Naive thymus-derived CD8-positive, alpha-beta T cell (primary cell): ENCODE measurements around the gene FAM167B. TPM values are rescaled to one million over a fixed set of nuclear protein-coding genes. Genes with fewer than 3 reads are reported as not detected.

Experiments
- ATAC-seq, 2 donors: fragments of 150-1000 bp; cut with Tn5 transposase in 1 of 2; sonication (Bioruptor Pico), chemical (Tn5 transposase) in 1 of 2; 1 replicate in 1 of 2; 2 replicates in 1 of 2; pipeline ENCODE4 v1.10.0; 2021; ENCODE audit warnings: mild to moderate bottlenecking in 2 of 2, moderate library complexity in 2 of 2
- POLR2A ChIA-PET: fragments of 350-600 bp; sonication (Branson Sonifier 250); formaldehyde crosslinking; loops from one replicate; lab custom pipeline; 2021; ENCODE audit warnings: antibody characterized with exemption; lab: Charles Lee
- DNase-seq, 10 donors: peaks; one replicate each; pipeline versions ENCODE4 v3.0.0 to v3.0.0-alpha.2; 2020 to 2022
- H3K27ac Mint-ChIP-seq, 10 donors: one replicate each; pipeline ENCODE4 v1.8.0; 2020 to 2022; ENCODE audit warnings: mild to moderate bottlenecking in 10 of 10, mixed read lengths in 10 of 10, moderate library complexity in 4 of 10, inconsistent platforms in 1 of 10
- H3K27me3 Mint-ChIP-seq, 5 donors: one replicate each; pipeline ENCODE4 v1.8.0; 2021 to 2022; ENCODE audit warnings: mixed read lengths in 5 of 5
- H3K36me3 Mint-ChIP-seq, 3 donors: one replicate each; pipeline ENCODE4 v1.8.0; 2020 to 2022; ENCODE audit warnings: mixed read lengths in 3 of 3, mild to moderate bottlenecking in 2 of 3, inconsistent platforms in 1 of 3
- H3K4me1 Mint-ChIP-seq, 4 donors: one replicate each; pipeline ENCODE4 v1.8.0; 2021 to 2022; ENCODE audit warnings: mixed read lengths in 4 of 4
- H3K4me3 Mint-ChIP-seq, 10 donors: one replicate each; pipeline ENCODE4 v1.8.0; 2020 to 2022; ENCODE audit warnings: mild to moderate bottlenecking in 10 of 10, mixed read lengths in 10 of 10, moderate library complexity in 6 of 10, inconsistent platforms in 1 of 10
- H3K9me3 Mint-ChIP-seq, 9 donors: one replicate each; pipeline ENCODE4 v1.8.0; 2020 to 2022; ENCODE audit warnings: mixed read lengths in 9 of 9, mild to moderate bottlenecking in 3 of 9, inconsistent platforms in 1 of 9, moderate library complexity in 1 of 9
- polyA plus RNA-seq, 3 donors: library from polyadenylated mRNA; unstranded; fragments of 300-500 nt; fragmentation: Illumina TruSeq; gene quantifications; one replicate each; pipeline ENCODE4 v1.2.3, GENCODE V29; 2021
- total RNA-seq, 8 experiments: library from RNA in 2 of 8; stranded (reverse) in 2 of 8; gene quantifications; one replicate each; pipeline ENCODE4 v1.2.3 and lab custom pipeline; 2021 to 2026

Gene FAM167B
- total RNA-seq (1 to 10 TPM; 1.5 to 1.7 TPM), polyA plus RNA-seq (not detected), total RNA-seq (lab: John Stamatoyannopoulos, UW) (0 to 0.69 (median 0.16) reads per million in 6 experiments)

DNA sequence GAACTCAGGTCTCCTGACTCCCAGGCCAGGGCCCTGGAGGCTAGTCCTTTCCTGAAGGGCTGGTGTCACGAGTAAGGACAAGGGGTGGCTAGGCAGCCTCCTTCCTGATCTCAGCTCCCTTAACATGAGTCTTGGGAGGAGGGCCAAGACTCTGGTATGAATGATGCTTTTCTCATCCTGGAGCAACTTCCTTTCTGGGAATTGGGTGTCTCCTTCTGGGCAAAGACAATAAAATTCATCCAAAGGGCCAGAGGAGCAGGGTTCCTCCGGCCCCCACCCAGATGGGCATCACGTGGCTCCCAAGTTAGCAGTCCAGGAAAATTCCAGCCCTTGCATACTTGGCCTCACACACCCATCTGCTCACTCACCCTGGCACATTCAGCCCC is at the start of gene FAM167B:
TSS of gene FAM167B (plus strand) at position 335 of the 386 bp plus-strand sequence. CDS start 200 bp downstream, outside the sequence.
- H3K36me3 Mint-ChIP-seq = peaks cover 2 to 7% (median 5%) of the 10 kb centered on the region in 3 donors
- POLR2A ChIA-PET = interaction anchor here (0.7 to 50.5 kb wide), 4 partner anchors 3 to 90 kb away, joined by 4 to 2080 read pairs (median 1093); partner anchors contain the start of genes EIF3I, FAM167B, HDAC1 and LCK
- peak within 1 kb of the TSS; percentile 94 to 99 (median 98) for H3K27ac Mint-ChIP-seq
- peak within 1 kb of the TSS; percentile 63 to 100 (median 84) for H3K4me3 Mint-ChIP-seq
- peaks cover 0 to 1% (median 0%) of the 10 kb centered on the region in 5 donors for H3K27me3 Mint-ChIP-seq
- H3K4me1 Mint-ChIP-seq = peaks cover 24 to 69% (median 58%) of the 10 kb centered on the region in 4 donors
- DNase-seq (no peak), ATAC-seq (no peak)
- no peaks in the 10 kb centered on the region for H3K9me3 Mint-ChIP-seq

DNA sequence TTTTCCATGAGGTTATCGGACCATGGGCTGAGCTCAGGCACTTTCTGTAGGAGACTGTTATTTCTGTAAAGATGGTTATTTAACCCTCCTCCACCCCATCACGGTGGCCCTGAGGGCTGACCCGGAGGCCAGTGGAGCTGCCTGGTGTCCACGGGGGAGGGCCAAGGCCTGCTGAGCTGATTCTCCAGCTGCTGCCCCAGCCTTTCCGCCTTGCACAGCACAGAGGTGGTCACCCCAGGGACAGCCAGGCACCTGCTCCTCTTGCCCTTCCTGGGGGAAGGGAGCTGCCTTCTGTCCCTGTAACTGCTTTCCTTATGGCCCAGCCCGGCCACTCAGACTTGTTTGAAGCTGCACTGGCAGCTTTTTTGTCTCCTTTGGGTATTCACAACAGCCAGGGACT is 49.2 kb upstream of the FAM167B start:
- Mint-ChIP-seq H3K4me3 (peak overlapping the region in 1 of 10 donors; percentile 10), H3K4me1 (peaks cover 39 to 75% (median 58%) of the 10 kb centered on the region in 4 donors), H3K27me3 (no peaks in the 10 kb centered on the region), H3K36me3 (peaks cover 5 to 38% (median 19%) of the 10 kb centered on the region in 3 donors), H3K9me3 (no peaks in the 10 kb centered on the region), H3K27ac (peak overlapping the region in 4 of 10 donors; percentile 17 to 80 (median 70))
- POLR2A ChIA-PET = interaction anchor here (0.6 to 1.7 kb wide), 8 partner anchors 8 to 138 kb away, joined by 3 to 5 read pairs (median 4); partner anchors contain the start of genes DCDC2B, IQCC, MARCKSL1 and TXLNA
- DNase-seq = no peak
- ATAC-seq = no peak

GRCh38 chr1:32198237-32199042 is 48.6 kb upstream of the FAM167B start:
- ATAC-seq (no peak), DNase-seq (no peak)
- no peaks in the 10 kb centered on the region for H3K9me3 Mint-ChIP-seq
- H3K4me1 Mint-ChIP-seq = peaks cover 39 to 75% (median 58%) of the 10 kb centered on the region in 4 donors
- H3K4me3 Mint-ChIP-seq = peak overlapping the region in 4 of 10 donors; percentile 23 to 60 (median 40)
- peaks cover 5 to 35% (median 14%) of the 10 kb centered on the region in 3 donors for H3K36me3 Mint-ChIP-seq
- H3K27me3 Mint-ChIP-seq = no peaks in the 10 kb centered on the region
- H3K27ac Mint-ChIP-seq = peak overlapping the region; percentile 17 to 87 (median 56)
- POLR2A ChIA-PET = interaction anchor here (0.6 to 1.7 kb wide), 6 partner anchors 18 to 107 kb away, joined by 3 to 5 read pairs (median 3); partner anchors contain the start of genes HDAC1 and TXLNA

DNA sequence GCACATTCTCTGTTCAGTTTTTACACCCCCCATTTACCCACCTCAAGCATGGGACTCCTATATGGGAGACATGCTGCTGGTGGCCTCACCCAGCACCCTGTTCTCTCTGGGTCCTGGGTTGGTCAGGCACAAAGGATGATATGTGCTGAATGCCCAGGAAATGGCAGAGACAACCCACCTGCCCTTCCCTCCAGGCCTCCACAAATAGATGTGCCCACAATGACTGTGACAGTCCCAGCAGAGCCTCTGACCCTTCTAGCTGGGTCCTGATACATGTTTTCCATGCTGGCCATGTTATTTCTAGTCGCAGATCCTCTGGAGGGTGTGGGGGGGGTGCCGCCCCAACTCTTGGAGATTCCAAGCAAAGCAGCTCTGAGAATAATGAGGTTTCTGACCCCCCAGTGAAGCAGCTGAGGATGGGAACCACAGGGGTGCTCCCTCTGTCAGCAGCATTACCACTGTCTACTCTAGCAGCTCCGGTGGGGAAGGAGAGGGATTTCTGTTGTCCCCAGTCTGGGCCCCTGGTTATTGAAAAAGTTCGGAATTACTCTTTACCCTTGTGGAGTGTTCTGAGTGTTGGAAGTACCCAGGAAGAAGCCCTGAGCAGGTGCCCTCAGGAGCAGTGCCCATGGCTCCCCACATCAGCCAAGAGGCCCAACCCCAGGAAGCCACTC is 47.8 kb upstream of the FAM167B start:
- Mint-ChIP-seq H3K36me3 (peaks cover 1 to 29% (median 7%) of the 10 kb centered on the region in 3 donors), H3K27me3 (no peaks in the 10 kb centered on the region), H3K27ac (peak overlapping the region in 5 of 10 donors; percentile 16 to 98 (median 53)), H3K9me3 (no peaks in the 10 kb centered on the region), H3K4me3 (peak overlapping the region in 4 of 10 donors; percentile 18 to 47 (median 32)), H3K4me1 (peaks cover 39 to 70% (median 60%) of the 10 kb centered on the region in 4 donors)
- ATAC-seq (no peak), DNase-seq (no peak)
- POLR2A ChIA-PET = interaction anchor here (1.1 to 1.7 kb wide), 2 partner anchors 19 to 93 kb away, joined by 3 to 4 read pairs; partner anchors contain the start of gene HDAC1

- Mint-ChIP-seq H3K4me1 (peaks cover 39 to 65% (median 63%) of the 10 kb centered on the region in 4 donors), H3K36me3 (peaks cover 0 to 24% (median 2%) of the 10 kb centered on the region in 3 donors), H3K4me3 (peak overlapping the region in 9 of 10 donors; percentile 86 to 97 (median 95)), H3K27me3 (no peaks in the 10 kb centered on the region), H3K27ac (peak overlapping the region in 9 of 10 donors; percentile 89 to 98 (median 95)), H3K9me3 (no peaks in the 10 kb centered on the region)
- ATAC-seq (no peak), DNase-seq (no peak)
- POLR2A ChIA-PET = interaction anchor here (1.0 to 2.4 kb wide), 5 partner anchors 15 to 92 kb away, joined by 3 to 23 read pairs (median 3); partner anchors contain the start of genes HDAC1 and TXLNA
Measured at GRCh38 chr1:32199717-32200072, 47.3 kb upstream of the FAM167B start.

GRCh38 chr1:32200226-32201010 is 46.6 kb upstream of the FAM167B start, which contains the start of gene CCDC28B:
TSS of gene CCDC28B (plus strand) at chr1:32200595. CDS start at chr1:32201936, 1,341 bp downstream.
- POLR2A ChIA-PET = interaction anchor here (0.5 to 2.5 kb wide), 16 partner anchors 11 to 759 kb away, joined by 3 to 23 read pairs (median 4); partner anchors contain the start of genes BSDC1, LCK, MARCKSL1 and TXLNA
- Mint-ChIP-seq H3K27ac (peak within 1 kb of the TSS; percentile 89 to 98 (median 94)), H3K4me3 (peak within 1 kb of the TSS; percentile 86 to 97 (median 95)), H3K27me3 (no peaks in the 10 kb centered on the region), H3K36me3 (peaks cover 0 to 17% (median 2%) of the 10 kb centered on the region in 3 donors), H3K9me3 (no peaks in the 10 kb centered on the region), H3K4me1 (peaks cover 35 to 60% (median 59%) of the 10 kb centered on the region in 4 donors)
- DNase-seq (peak; percentile 34 to 74 (median 63)), ATAC-seq (peak; percentile 54 to 56)

DNA sequence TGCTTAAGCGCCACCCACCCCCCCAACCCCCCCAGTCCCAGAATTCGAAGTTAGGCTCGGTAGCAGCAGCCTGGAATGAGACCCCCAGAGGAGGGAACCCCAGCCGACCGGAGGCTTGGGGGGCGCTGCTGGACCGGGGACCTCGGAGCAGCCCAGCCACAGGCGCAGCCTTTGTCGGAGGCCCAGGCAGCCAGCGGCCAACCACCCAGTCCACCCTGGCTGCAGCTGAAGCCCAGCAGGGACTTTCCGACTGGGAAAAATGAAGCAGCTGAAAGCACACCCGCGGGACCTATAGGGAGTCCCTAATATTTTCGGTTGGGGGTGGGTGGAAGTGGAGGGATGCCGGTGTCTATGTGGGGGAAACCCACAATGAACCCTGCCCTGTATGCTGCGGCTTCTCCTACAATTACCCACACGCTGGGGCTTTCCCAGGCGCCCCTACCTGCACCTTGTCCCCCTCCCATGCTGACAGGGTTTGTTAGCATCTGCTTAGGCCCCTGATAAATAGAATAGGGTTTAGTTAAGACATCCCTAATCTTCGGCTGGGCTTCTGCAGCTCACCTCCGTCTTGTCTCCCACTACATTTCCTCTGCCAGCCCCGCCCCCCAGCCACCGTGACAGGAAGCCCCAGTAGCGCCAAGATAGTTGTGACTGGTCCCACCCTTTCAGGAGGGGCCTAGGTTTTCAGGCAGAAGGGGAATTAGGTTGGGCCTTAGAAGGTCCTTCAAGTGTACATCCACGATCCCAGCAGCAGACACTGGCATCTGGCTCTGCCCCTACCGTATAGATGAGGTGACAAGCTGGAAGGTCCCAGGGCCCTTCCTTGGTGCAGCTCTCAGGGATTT is 45.8 kb upstream of the FAM167B start:
- Mint-ChIP-seq H3K4me3 (peak overlapping the region; percentile 86 to 97 (median 95)), H3K9me3 (no peaks in the 10 kb centered on the region), H3K36me3 (peaks cover 0 to 12% (median 1%) of the 10 kb centered on the region in 3 donors), H3K27me3 (no peaks in the 10 kb centered on the region), H3K27ac (peak overlapping the region; percentile 89 to 98 (median 94)), H3K4me1 (peaks cover 33 to 60% (median 56%) of the 10 kb centered on the region in 4 donors)
- POLR2A ChIA-PET = interaction anchor here (0.5 to 2.5 kb wide), 17 partner anchors 11 to 889 kb away, joined by 3 to 23 read pairs (median 4); partner anchors contain the start of genes BSDC1, LCK, MARCKSL1 and TXLNA
- DNase-seq (peak; percentile 64 to 90 (median 76)), ATAC-seq (peak; percentile 68 to 70)

DNA sequence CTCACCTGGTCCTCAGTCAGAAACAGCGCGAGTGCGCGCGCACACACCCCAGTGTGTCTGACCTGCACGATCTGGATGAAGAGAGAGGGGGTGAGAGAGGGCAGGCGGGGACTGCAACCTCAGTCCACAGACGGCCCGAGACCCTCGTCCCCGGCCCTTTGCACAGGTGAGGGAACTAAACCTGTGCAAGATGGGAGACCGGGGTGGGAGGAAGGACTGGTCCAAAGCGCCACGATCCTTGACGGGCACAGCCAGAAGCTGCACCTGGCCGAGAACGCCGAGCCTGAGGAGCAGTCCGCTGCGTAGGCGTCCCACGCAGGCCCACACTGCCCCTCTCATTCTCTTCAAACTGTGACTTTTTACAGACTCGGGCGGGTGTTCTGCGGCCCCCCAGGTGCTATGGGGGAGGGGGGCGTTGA is 42.1 kb upstream of the FAM167B start:
- Mint-ChIP-seq H3K4me1 (peaks cover 22 to 42% (median 38%) of the 10 kb centered on the region in 4 donors), H3K27ac (peak overlapping the region in 8 of 10 donors; percentile 80 to 97 (median 93)), H3K27me3 (no peaks in the 10 kb centered on the region), H3K9me3 (no peaks in the 10 kb centered on the region), H3K36me3 (peaks cover 0 to 4% (median 0%) of the 10 kb centered on the region in 3 donors), H3K4me3 (peak overlapping the region; percentile 50 to 92 (median 87))
- no peak for DNase-seq
- ATAC-seq = no peak
- POLR2A ChIA-PET = interaction anchor here (0.5 to 3.0 kb wide), 13 partner anchors 8 to 131 kb away, joined by 3 to 16 read pairs (median 4); partner anchors contain the start of genes KPNA6, MARCKSL1 and TXLNA

DNA sequence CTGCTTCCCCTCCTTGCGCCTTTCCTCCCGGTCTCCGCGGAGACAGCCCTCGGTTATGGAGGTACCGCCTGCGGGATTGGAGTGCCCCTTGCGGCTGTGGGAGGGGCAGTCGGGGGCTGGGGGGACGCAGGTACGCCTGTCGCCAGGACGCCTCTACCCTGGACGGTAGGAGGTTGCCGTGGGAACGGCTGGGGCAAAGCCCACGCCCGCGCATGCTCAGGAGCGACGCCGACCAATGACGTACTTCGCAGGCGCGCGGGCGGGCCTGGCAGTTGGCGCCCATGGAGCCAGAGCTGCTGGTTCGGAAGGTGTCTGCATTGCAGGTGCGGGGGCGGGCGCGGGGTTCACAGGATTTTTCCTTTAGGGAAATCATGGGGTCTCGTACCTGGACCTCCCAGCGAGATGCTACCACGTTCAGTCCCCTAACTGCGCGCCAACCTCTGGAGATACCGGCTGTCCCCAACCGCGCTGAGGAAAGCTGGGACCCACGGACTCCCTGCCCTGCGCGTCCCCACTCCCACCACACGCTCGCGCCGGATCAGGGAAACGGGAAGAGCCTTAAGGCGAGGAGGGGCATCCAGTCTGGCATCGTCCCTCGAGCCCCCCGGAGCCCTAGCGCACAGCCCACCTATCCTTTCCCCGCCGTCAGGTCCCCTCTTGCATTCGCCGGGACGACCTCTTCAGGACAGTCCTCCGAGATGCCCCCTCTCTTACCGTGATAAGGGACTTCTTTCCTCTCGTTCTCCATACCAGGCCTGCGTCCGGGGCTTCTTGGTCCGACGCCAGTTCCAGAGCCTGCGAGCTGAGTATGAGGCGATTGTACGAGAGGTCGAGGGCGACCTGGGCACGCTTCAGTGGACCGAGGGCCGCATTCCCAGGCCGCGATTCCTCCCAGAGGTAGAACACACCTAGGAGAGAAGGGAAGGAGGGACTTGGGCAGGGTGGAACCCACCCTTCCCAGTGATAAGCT is 41.3 kb upstream of the FAM167B start, which contains the start of gene IQCC:
TSS of gene IQCC (plus strand) at position 271 of the 970 bp plus-strand sequence. CDS start at position 282, 11 bp downstream.
- H3K9me3 Mint-ChIP-seq = no peaks in the 10 kb centered on the region
- peak; percentile 69 to 74 for ATAC-seq
- H3K4me3 Mint-ChIP-seq = peak within 1 kb of the TSS; percentile 84 to 92 (median 87)
- peaks cover 0 to 4% (median 0%) of the 10 kb centered on the region in 3 donors for H3K36me3 Mint-ChIP-seq
- DNase-seq = peak; percentile 77 to 92 (median 85)
- H3K27me3 Mint-ChIP-seq = no peaks in the 10 kb centered on the region
- H3K27ac Mint-ChIP-seq = peak within 1 kb of the TSS; percentile 53 to 97 (median 93)
- peaks cover 18 to 38% (median 31%) of the 10 kb centered on the region in 4 donors for H3K4me1 Mint-ChIP-seq
- POLR2A ChIA-PET = interaction anchor here (0.5 to 3.0 kb wide), 15 partner anchors 8 to 134 kb away, joined by 3 to 16 read pairs (median 4); partner anchors contain the start of genes KPNA6, MARCKSL1 and TXLNA
